MM.1S (cell line): ENCODE results near the gene SPATA17.
A peak's percentile ranks its signal among the peaks of the same experiment; 100 is the strongest.

Source experiments
- EZH2 ChIP-seq: fragments of 300-600 bp; sonication (generic); optimal IDR thresholded peaks from 2 replicates; pipeline ENCODE3; 2017; ENCODE audit warnings: low read depth, mild to moderate bottlenecking, antibody characterized with exemption, low read length, mixed read lengths
- TF ChIP-seq, protein P1 (sequence below): fragments of 300-600 bp; sonication (generic); IDR thresholded peaks from 2 replicates; pipeline ENCODE4 v1.5.1; 2016; ENCODE audit warnings: antibody characterized with exemption, low read length, mixed read lengths

DNA sequence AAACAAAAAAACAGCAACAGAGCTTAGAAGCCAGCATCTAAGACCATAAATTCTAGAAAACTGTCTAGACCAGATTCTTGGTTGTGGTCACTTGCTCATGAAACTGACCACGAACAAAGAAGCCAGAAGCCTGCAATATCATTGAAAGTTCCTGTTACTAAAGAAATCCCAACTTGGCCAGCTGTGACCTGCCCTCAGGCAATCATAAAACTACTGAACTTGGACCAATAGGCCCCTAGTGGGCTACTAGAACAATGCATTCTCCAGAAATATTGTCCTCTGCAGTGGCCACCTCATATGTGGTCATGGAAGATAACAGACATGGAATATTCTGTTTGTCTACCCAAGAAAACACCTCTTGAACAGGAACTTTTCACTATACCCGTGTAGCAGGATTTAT lies 87.7 kb downstream of the SPATA17 start:
- TF ChIP-seq, protein P1, sequence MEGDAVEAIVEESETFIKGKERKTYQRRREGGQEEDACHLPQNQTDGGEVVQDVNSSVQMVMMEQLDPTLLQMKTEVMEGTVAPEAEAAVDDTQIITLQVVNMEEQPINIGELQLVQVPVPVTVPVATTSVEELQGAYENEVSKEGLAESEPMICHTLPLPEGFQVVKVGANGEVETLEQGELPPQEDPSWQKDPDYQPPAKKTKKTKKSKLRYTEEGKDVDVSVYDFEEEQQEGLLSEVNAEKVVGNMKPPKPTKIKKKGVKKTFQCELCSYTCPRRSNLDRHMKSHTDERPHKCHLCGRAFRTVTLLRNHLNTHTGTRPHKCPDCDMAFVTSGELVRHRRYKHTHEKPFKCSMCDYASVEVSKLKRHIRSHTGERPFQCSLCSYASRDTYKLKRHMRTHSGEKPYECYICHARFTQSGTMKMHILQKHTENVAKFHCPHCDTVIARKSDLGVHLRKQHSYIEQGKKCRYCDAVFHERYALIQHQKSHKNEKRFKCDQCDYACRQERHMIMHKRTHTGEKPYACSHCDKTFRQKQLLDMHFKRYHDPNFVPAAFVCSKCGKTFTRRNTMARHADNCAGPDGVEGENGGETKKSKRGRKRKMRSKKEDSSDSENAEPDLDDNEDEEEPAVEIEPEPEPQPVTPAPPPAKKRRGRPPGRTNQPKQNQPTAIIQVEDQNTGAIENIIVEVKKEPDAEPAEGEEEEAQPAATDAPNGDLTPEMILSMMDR: peak; percentile 29
- TF ChIP-seq EZH2: no peak
